T follicular helper cell (primary cell): ENCODE measurements around the gene AKR1C3.
"Not testable (repeated sequence)": the region's sequence is repeated elsewhere in the genome, so short reads cannot be mapped to it uniquely, and the experiment has no call there.

Source experiments
- DNase-seq: peaks from one replicate; pipeline ENCODE4 v3.0.0-alpha.2; 2020; ENCODE audit warnings: low read depth
- total RNA-seq, 2 experiments: gene quantifications; one replicate each; lab custom pipeline; 2026; lab: John Stamatoyannopoulos, UW

The AKR1C3 gene
- 0.13 to 6.2 reads per million in 2 experiments for total RNA-seq

DNA sequence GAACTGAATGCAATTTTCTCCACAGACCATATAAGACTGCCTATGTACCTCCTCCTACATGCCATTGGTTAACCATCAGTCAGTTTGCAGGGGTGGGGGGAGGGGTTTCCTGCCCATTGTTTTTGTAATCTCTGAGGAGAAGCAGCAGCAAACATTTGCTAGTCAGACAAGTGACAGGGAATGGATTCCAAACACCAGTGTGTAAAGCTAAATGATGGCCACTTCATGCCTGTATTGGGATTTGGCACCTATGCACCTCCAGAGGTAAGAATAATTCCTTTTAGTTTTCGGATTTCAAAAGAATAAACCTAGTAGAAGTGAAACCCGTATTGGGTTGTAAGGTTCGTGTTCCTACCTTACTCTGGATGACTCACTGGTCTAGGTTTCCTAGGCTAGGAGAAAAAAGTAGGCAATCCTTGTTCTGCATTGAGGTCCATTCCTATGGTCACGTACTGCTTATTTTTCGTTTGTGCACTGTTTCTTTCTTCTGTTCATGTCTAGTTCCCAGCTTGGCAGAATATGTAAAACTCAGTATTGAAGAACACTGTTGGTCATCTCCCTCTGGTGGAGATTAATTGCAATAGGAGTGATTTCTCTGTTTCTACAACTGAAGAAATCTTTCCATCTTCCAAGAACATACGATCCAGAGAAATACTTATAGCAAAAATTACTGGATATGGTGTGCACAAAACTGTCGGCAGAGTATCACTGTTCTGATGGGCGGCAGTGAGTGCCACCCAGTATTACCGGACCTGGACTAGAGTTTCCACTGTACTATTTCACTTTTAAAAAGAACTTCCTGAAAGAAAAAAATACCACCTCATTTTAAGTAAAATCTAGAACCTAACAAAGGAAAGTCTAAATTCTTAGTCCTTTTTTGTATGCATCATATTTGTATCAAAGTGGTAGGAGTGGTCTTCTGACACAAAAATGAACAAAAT is at the start of gene AKR1C3:
AKR1C3 (plus strand) TSS at position 150 of the 941 bp plus-strand sequence; CDS start at position 181, 31 bp downstream.
- DNase-seq = no peak

DNA sequence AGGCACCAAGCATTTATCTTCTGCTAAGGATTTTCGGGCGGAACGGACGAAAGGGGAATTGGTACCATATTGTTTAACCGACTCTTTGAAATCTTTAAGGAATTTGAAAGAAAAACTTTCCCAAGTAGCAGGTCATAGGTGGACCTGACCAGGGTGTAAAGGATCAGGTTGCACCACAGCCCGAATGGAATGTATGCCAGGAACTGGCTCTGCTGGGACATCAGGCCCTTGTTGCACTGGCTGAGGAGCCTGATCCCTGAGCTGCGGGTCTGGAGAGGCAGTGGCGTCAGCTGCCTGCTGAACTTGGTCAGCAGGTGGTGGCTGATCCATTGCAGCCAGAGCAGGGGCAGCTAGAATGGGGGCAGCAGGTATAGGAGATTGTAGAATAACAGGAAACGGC is 49.1 kb upstream of the AKR1C3 start:
- DNase-seq = no peak

DNA sequence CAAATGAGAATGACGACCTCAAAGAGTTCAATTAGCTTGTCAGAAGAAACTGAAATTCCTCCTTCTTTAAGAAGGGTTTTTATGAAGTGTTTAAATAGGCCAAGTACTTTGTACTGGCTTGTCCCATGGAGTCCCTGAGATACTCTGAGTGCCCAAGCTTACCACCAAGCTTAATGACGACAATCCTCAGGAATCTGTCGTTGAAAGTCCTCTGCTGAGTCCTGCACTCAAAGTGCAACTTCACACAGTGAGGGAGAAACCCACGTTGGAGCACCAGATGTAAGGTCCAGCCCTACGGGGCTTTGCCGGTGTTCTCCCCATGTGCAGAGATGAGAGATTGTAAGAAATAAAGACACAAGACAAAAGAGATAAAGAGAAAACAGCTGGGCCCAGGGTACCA is 47.8 kb upstream of the AKR1C3 start:
- no peak for DNase-seq

DNA sequence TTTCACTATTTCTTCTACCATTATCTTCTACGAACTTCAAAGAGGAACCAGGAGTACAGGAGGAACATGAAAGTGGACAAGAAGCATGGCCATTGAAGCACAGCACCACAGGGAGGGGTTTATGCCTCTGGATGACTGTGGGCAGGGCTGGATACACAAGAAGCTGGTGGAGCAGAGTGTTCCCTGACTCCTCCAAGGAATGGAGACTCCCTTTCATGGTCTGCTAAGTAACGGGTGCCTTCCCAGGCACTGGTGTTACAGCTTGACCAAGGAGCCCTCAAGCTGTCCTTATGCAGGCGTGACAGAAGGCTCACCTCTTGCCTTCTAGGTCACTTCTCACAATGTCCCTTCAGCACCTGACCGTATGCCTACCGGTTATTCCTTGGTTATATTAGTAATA is 47.2 kb upstream of the AKR1C3 start:
- DNase-seq = not testable (repeated sequence)

DNA sequence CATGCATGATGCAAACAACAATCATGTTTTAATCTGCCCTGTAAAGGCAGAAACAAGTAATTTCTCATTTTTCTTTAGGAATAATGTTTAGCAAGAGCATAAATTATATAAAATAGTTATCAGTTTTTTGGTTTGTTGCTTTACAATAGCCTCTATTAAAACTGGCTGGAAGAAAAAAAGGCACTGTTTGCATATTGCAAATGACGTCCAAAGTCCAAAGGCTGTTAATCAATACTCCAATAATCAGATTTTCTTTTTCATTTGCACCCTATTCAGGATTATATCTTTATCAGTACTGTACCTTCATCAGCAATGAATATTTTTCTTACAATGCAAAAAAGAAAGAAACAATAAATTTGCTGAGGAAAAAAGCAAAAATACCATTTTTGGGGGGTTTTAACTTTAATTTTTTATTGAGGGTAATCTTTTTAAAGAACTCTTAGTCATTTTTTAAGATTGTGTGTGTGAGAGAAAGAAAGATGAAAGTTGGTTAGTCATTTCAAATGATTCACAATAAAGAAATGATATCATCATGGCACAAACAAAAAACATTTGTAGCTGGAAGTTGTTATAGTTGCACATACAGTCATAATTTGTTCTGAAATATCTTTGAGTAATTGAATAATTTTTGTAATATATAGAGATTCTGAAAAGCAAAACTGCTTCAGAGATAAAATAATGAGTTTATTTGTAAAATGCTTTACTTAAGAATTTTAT is 46.1 kb upstream of the AKR1C3 start:
- DNase-seq = no peak

DNA sequence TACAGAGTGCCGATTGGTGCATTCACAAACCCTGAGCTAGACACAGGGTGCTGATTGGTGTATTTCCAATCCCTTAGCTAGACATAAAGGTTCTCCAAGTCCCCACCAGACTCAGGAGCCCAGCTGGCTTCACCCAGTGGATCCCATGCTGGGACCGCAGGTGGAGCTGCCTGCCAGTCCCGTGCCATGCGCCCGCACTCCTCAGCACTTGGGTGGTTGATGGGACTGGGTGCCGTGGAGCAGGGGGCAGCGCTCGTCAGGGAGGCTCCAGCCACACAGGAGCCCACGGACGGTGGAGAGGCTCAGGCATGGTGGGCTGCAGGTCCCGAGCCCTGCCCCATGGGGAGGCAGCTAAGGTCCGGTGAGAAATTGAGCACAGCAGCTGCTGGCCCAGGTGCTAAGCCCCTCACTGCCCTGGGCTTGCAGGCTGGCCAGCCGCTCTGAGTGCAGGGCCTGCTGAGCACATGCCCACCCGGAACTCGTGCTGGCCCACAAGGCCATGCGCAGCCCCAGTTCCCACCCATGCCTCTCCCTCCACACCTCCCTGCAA is 41.2 kb upstream of the AKR1C3 start:
- DNase-seq = not testable (repeated sequence)

DNA sequence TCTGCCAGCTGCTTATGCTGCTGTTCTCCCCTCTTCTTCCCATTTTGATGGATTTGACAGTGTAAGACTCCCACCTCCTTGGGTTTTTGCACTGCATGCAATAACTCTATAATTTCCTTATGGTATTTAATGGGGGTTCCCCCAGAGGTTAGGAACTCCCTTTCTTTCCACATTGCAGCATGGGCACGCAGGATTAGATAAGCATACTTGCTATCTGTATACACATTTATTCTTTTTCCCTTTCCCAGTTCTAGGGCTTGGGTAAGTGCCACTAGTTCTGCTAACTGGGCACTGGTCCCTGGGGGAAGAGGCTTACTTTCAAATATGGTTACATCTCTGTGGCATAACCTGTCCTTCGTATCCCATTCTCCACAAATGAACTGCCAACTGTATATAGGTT is 39.4 kb upstream of the AKR1C3 start:
- not testable (repeated sequence) for DNase-seq

DNA sequence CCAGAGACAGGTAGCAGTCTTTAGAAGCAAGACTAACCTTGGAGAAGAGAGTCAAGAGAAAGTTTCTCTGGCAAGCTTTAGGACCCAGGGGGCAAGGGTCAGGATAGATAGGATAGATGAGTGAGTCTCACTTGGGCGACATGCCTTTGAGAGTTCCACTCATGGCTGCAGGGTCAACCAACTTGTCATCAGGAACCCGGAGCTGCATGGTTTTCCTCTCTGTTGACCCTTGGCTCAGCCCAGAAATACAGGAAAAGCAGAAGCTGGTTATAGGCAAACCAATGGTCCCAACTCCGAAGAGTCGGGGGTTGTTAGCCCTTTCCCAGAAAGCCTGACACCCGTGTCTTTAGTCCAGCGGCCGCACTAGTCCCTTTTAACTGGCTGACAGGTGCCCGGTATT is 34.9 kb upstream of the AKR1C3 start:
- not testable (repeated sequence) for DNase-seq

DNA sequence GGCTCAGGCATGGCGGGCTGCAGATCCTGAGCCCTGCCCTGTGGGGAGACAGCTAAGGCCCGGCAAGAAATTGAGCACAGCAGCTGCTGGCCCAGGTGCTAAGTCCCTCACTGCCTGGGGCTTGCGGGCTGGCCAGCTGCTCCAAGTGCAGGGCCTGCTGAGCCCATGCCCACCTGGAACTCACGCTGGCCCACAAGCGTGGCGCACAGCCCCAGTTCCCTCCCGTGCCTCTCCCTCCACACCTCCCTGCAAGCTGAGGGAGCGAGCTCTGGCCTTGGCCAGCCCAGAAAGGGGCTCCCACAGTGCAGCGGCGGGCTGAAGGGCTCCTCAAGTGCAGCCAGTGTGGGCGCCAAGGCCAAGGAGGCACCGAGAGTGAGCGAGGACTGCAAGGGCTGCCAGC is 33.4 kb upstream of the AKR1C3 start:
- DNase-seq = not testable (repeated sequence)

DNA sequence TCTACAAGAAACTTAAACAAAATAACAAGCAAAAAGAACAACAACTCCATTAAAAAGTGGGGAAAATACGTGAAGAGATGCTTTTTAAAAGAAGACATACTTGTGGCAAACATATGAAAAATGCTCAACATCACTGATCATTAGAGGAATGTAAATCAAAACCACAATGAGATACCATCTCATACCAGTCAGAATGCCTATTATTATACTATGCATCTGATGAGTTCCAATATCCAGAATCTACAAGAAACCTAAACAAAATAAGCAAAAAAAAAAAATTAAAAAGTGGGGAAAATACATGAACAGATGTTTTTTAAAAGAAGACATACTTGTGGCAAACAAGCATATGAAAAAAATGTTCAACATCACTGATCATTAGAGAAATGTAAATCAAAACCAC is 29.6 kb upstream of the AKR1C3 start:
- no peak for DNase-seq

DNA sequence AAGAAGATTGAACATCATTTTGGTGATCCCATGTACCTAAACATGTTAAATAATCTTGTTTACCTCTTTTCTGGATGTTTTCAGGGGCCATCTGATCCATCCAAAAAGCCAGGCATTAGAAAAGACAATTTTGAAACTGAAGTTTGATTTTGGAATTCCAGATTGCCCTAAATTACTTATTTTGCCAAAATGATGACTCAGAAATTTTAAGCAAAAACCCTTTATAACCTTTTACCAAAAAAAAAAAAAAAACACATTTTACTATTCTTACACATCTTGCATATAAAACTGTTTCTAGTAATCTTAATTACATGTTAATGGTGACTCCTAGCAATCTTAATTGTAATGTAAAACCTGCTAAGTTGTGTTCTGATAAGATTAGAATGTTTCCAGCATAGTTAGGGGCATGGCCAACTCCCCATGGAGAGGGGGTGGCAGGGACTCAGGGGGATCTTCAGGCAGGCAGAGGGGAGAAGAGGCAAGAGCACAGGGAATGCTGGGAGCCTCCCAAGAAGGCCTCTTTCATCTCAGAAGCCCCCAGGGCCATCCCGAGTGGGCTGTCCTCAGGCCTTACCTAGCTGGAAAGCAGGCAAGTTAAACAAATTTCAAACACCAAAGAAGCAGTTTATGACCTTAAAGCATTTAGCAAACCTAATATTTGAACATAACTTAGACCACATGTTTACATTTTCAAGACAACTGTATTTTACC is 25.8 kb upstream of the AKR1C3 start:
- DNase-seq = no peak

DNA sequence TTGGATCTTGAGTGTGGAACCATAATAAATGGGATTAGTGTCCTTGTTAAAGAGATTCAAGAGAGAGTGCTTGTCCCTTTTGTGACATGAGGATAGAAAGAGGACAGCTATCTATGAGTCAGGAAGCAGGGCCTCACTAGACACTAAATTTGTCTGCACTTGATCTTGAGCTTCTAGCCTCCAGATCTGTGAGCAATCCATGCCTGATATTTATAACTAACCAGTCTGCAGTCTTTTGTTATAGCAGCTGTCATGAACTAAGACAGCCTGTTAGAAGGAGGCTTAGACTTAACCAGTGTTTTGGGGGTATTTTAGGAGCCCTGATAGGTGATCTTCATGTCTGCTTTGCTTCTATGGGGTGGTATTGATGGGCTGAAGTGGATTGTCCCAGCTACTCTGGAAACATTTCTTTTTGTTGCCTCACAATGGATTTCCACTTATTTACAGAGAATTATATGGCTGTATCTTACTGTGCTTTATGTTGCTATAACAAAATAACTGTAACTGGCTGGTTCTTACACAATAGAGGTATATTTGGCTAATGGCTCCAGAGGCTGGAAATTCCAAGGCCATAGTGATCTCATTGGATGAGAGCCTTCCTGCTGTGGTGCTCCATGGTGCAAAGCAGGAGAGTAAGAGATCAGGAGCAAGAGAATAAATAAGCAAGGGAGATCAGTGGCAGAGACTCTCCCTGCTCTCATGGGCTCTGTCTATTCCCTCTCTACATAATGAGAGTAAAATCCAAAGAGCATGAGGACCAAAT is 23.4 kb upstream of the AKR1C3 start:
- no peak for DNase-seq

DNA sequence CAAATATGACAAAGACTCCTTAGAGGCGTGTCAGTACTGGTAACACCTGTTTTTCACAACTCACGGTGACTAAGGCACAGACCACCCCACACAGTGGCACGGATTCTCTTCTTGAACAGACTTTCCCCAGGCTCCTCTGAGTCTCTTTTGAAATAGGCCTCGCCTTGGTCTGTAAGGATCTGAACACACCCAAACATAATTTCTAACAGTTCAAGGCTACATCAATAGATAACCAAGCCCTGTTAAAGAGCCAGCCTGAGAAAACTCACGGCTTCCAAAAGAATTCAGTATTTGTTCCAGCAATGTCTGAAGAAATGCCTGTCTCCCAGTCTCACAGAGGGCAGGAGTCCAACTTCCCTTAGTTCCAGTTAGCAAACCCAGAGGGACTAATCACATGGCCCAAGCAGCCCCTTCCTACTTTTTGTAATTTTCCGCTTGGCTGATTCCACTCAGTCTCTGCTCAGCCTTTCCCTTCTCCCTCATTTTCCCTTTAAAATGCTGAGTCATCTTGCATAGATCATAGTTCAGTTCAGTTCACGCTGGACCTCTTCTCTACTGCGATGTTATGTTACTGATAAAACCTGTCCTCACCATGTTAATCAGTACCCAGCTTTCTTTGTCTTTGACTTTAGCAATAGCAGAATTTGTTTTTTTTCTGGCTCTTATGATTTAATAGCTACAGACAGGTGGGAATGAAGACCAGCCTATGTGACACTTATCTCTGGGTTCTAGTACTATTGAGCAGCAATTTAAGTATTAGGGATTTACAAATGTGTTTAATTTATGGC is 22.6 kb upstream of the AKR1C3 start:
- DNase-seq = no peak

DNA sequence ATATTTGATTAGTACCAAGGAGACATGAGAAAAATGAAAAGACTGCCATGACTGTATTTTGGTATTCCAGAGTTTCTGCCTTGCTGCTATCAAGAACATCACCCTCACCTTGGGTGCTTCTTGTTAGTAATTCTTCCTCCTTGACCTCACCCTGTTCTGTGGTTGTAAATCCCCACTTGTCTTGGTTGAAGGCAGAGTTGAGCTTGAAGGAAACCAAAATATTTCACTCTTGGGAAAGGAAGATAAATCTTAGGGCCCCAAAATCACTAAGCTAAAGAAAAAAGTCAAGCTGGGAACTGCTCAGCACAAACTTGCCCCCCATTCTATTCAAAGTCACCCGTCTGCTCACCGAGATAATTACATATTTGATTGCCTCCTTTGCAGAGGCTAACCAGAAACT is 20.6 kb upstream of the AKR1C3 start:
- no peak for DNase-seq

DNA sequence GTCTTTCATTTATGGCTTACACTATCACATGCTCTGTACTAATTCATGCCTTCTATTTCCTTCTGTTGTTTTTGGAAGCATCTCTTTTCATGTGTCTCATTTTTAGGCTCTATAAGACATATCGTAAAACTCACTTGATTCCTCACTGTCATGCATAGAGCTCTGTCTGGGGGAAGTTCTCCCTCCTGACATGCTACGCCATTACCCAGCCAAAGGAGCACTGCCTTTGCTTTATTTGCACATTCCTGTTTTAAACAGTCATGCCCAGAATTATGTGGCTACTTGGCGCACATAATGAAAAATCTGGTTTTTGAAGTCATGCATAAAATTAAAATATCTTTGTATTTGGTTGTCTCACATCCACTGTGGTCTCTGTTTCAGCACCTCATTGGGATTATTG is 17.6 kb upstream of the AKR1C3 start:
- no peak for DNase-seq

DNA sequence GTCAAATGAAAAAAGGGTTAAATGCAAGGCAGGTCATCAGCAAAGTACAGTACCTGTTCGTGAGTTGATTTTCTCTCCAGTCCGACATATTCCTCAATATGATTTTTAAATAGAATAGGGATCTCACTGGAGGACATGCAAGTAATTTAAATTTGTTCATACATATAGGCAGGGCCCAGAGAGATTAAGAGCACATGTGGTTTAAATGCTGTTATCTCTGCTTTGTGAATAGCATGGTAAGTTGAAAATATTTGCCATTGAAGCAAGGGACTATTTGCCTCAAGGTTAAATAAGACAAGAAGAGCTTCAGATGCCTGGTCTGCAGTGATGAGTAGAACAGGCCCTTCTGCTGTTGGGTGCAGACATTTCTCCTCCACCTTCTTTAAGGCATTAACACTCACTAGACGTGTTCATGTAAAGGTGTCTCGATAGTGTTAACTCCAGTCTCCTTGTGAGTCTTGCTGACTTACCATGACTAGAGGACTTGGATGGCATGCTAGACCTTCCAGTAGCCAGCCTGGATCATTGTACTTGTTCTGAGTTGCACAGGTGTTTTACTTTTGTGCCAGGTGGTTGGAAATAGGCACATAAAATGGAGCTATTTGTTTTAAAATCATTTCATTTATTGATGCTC is 15.6 kb upstream of the AKR1C3 start:
- no peak for DNase-seq

DNA sequence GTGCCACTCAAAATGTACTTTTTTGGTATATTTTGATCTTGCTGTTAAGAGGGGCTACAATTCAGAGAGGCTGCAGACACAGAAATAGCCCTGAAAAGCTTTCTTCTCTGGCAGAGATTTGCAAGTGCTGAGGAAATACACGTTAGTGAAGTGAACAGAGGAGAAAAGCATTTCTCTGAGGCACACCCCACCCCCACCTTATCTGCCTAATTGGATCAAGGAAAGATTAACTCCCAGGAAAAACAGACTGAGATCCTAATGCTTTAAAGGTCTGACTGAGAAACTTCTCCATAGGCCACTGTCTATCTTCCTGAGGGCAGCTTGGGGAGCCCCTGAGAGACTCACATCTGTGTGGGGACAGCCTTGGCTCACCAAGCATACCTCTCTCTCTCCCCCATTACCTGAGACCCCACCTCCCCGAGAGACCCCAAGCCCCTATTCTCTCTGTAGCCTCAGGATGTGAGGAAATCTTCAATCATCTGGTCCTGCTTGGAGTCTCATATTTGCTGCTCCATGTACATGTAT is 14.8 kb upstream of the AKR1C3 start:
- DNase-seq = no peak

DNA sequence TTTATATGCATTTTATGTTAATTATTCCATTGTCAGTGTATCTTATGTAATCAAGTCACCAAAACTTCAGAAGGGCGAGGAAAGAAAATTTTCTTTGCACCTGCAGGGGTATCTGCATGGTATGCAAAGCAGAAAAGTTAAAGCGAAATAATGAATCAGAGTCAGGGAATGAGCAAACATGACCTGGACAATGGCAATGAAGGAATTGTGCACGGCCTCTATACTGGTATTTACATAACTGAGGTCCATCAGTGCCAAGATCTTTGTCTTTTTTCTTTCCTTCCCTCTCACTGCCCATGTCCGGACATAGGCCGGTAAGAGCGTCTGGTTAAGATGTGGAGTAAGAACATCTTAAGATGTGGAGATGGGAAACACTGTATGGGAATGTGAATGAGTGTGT is 14.4 kb upstream of the AKR1C3 start:
- DNase-seq = no peak

DNA sequence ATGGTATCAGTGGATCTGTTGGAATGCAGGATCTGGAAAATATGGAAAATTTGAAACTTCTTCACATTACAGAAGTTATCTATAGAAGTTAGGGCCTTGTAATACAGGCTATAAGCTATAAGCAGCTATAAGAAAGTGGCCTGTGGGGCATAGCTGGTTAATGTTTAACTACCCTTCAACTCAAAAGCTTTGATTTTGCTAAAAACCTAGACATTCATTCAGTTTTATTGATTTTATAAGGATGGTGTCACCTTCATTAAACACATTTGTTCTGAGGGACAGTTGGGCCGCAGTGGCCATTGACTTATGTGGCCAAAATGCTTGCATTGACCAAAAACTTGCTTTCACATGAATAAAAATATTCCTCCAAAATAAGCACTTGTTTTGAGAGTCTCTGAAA is 13.1 kb upstream of the AKR1C3 start:
- DNase-seq = no peak
